IMR-90 (cell line): ENCODE measurements around the gene IGIP. TPM values are rescaled to one million over a fixed set of nuclear protein-coding genes. Genes with fewer than 3 reads are reported as not detected.

ENCODE experiments used
- ATAC-seq: fragments of 200-7000 bp; cut with Tn5 transposase; 2 replicates; pipeline ENCODE4 v1.9.1; 2020; ENCODE audit warnings: low read depth, mild to moderate bottlenecking, moderate library complexity
- BruUV-seq: library from RNA; stranded (reverse); fragments of 400-500 nt; replicated peaks from 2 replicates; lab custom pipeline; 2021; lab: Mats Ljungman, UMichigan
- CTCF ChIA-PET: fragments of 300-600 bp; formaldehyde crosslinking; extraction: SDS; loops from one replicate; lab custom pipeline; 2021; ENCODE audit warnings: antibody characterized with exemption; lab: Yijun Ruan, JAX
- POLR2A ChIA-PET: fragments of 300-600 bp; sonication (Branson Sonifier 250); formaldehyde crosslinking; loops from one replicate; lab custom pipeline; 2022; ENCODE audit warnings: antibody characterized with exemption; ENCODE audit not compliant: unreplicated experiment; lab: Charles Lee
- DNase-seq: peaks from one replicate; pipeline ENCODE4 v3.0.0; 2013
- H2AFZ ChIP-seq: replicated peaks from 2 replicates; pipeline ENCODE3; 2013; ENCODE audit warnings: low read length, mild to moderate bottlenecking; ENCODE audit not compliant: poor library complexity
- H2AK5ac ChIP-seq: 2 replicates; pipeline ENCODE4 v1.6.1; 2013; ENCODE audit warnings: low read depth, low read length, inconsistent platforms
- H2AK9ac ChIP-seq: replicated peaks from 2 replicates; pipeline ENCODE3; 2013; ENCODE audit warnings: mild to moderate bottlenecking, low read depth, low read length, moderate library complexity; ENCODE audit not compliant: poor library complexity
- H2BK120ac ChIP-seq: 2 replicates; pipeline ENCODE4 v1.6.1; 2013; ENCODE audit warnings: low read depth, low read length, inconsistent platforms
- H2BK15ac ChIP-seq: 3 replicates; pipeline ENCODE4 v1.6.1; 2013; ENCODE audit warnings: low read depth, low read length, inconsistent platforms
- H2BK20ac ChIP-seq: 2 replicates; pipeline ENCODE4 v1.6.1; 2013; ENCODE audit warnings: low read depth, mild to moderate bottlenecking, inconsistent platforms, low read length, moderate library complexity
- H2BK5ac ChIP-seq: 2 replicates; pipeline ENCODE4 v1.6.1; 2013; ENCODE audit warnings: mild to moderate bottlenecking, low read depth, low read length, inconsistent platforms; ENCODE audit not compliant: poor library complexity, severe bottlenecking
- H3K14ac ChIP-seq: replicated peaks from 2 replicates; pipeline ENCODE4 v1.6.1; 2013; ENCODE audit warnings: low read depth, low read length, inconsistent platforms
- H3K18ac ChIP-seq: 2 replicates; pipeline ENCODE4 v1.6.1; 2013; ENCODE audit warnings: low read depth, low read length, control low read depth
- H3K23ac ChIP-seq: 2 replicates; pipeline ENCODE4 v1.6.1; 2013; ENCODE audit warnings: low read depth, low read length, inconsistent platforms
- H3K27ac ChIP-seq: 2 replicates; pipeline ENCODE4 v1.5.1; 2013; ENCODE audit warnings: mild to moderate bottlenecking, control low read depth, low read length; ENCODE audit not compliant: insufficient read depth
- H3K27me3 ChIP-seq: 2 replicates; pipeline ENCODE4 v1.6.1; 2013; ENCODE audit warnings: low read length; ENCODE audit not compliant: control insufficient read depth, insufficient read depth
- H3K36me3 ChIP-seq: 2 replicates; pipeline ENCODE4 v1.6.1; 2013; ENCODE audit warnings: low read length, mixed read lengths; ENCODE audit not compliant: control insufficient read depth, insufficient read depth
- H3K4ac ChIP-seq: 2 replicates; pipeline ENCODE4 v1.6.1; 2013; ENCODE audit warnings: low read depth, low read length, inconsistent platforms
- H3K4me1 ChIP-seq: 2 replicates; pipeline ENCODE4 v1.6.1; 2013; ENCODE audit warnings: low read length, mixed read lengths; ENCODE audit not compliant: control insufficient read depth, insufficient read depth
- H3K4me2 ChIP-seq: 2 replicates; pipeline ENCODE4 v1.6.1; 2013; ENCODE audit warnings: low read depth, mild to moderate bottlenecking, control low read depth, low read length, moderate library complexity
- H3K4me3 ChIP-seq: 2 replicates; pipeline ENCODE4 v1.5.1; 2013; ENCODE audit warnings: low read depth, mild to moderate bottlenecking, control low read depth, low read length, moderate library complexity; ENCODE audit not compliant: insufficient read depth
- H3K56ac ChIP-seq: 2 replicates; pipeline ENCODE4 v1.6.1; 2013; ENCODE audit warnings: low read length, inconsistent platforms; ENCODE audit not compliant: insufficient read depth; ENCODE audit errors: extremely low read depth
- H3K79me1 ChIP-seq, 2 experiments: 2 replicates each; pipeline ENCODE4 v1.6.1; 2013; ENCODE audit warnings: low read length in 2 of 2, inconsistent platforms in 1 of 2, low read depth in 1 of 2
- H3K9ac ChIP-seq: 2 replicates; pipeline ENCODE4 v1.6.1; 2013; ENCODE audit warnings: low read depth, low read length, control low read depth
- H3K9me1 ChIP-seq: 2 replicates; pipeline ENCODE4 v1.6.1; 2013; ENCODE audit warnings: low read length, inconsistent platforms; ENCODE audit not compliant: insufficient read depth
- H3K9me3 ChIP-seq: 2 replicates; pipeline ENCODE4 v1.6.1; 2013; ENCODE audit warnings: low read length; ENCODE audit not compliant: control insufficient read depth, insufficient read depth
- H4K20me1 ChIP-seq: 2 replicates; pipeline ENCODE4 v1.6.1; 2013; ENCODE audit warnings: low read length, inconsistent platforms; ENCODE audit not compliant: insufficient read depth
- H4K5ac ChIP-seq: 2 replicates; pipeline ENCODE4 v1.6.1; 2013; ENCODE audit warnings: mild to moderate bottlenecking, low read depth, low read length, control low read depth
- H4K8ac ChIP-seq, 2 experiments: 2 replicates each; pipeline ENCODE4 v1.6.1; 2013; ENCODE audit warnings: low read depth in 2 of 2, low read length in 2 of 2, control low read depth in 1 of 2, inconsistent platforms in 1 of 2
- H4K91ac ChIP-seq: 2 replicates; pipeline ENCODE4 v1.6.1; 2013; ENCODE audit warnings: low read depth, low read length, inconsistent platforms; ENCODE audit not compliant: insufficient read depth
- MAFK ChIP-seq: IDR thresholded peaks from 2 replicates; pipeline ENCODE4 v1.6.1; 2012; ENCODE audit warnings: low read depth, low read length, improper control_type of control experiment
- MAZ ChIP-seq: IDR thresholded peaks from 2 replicates; pipeline ENCODE4 v1.6.1; 2012; ENCODE audit warnings: low read depth, mild to moderate bottlenecking, low read length, improper control_type of control experiment, moderate library complexity, borderline replicate concordance
- WGBS, 2 experiments: methylation state at CpG; one replicate each; pipeline versions ENCODE4 v1.1.5 to v1.1.7; 2013; ENCODE audit warnings: missing lambda C conversion rate in 2 of 2; ENCODE audit not compliant: insufficient read length in 1 of 2; ENCODE audit errors: extremely low coverage in 2 of 2; 5-methylcytosine and 5-hydroxymethylcytosine counted together
- dilution Hi-C: fragments of 300-500 bp; cut with HindIII; formaldehyde crosslinking; loops from one replicate; pipeline ENCODE4 v1.14.3; 2018; ENCODE audit warnings: low sequenced_read_pairs; ENCODE audit not compliant: unreplicated experiment
- in situ Hi-C: fragments of 300-500 bp; cut with MboI; formaldehyde crosslinking; loops from 3 replicates; pipeline ENCODE4 v1.14.3; 2019; ENCODE audit warnings: low sequenced_read_pairs, inconsistent platforms, mixed read lengths
- intact Hi-C: fragments of 100-400 bp; cut with micrococcal nuclease; formaldehyde crosslinking; loops from 2 replicates; pipeline ENCODE4 v1.10.0; 2022
- polyA plus RNA-seq, 3 experiments: library from polyadenylated mRNA; depleted of rRNA; stranded (reverse); fragments of >200 nt; gene quantifications; 2 replicates each; pipeline ENCODE4 v1.2.3, GENCODE V29; 2012; ENCODE audit warnings: low replicate concordance in 1 of 3
- total RNA-seq: library from RNA; depleted of rRNA; stranded (reverse); fragments of >200 nt; gene quantifications from 2 replicates; pipeline ENCODE4 v1.2.3, GENCODE V29; 2012

Gene IGIP
- total and polyA plus RNA-seq, 2 of the 4 experiments (the other 2 are of a cell fraction), result 1.2 to 5.0 TPM

DNA sequence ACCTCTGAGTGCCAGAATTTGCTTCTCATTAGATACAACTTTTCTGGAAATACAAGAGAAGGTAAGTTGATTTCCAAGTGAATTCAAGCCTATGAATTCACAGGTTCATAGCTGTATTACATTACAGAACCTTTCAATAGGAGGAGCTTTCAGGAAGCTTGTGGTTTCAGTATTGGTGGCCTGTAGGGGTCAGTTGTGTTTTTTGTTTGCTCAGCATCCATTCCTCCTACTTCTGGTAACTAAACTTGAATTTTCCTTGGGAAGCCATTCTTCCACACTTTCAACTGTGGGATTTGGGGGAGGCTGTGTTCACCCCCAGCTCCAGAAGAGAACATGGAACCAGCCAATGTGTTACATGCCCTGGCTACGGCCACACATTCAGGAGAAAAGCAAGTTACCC is 43.7 kb downstream of the IGIP start:
- dilution Hi-C loops, result no loop called here
- BruUV-seq, result no TSS peak
- ATAC-seq, result no peak
- POLR2A ChIA-PET, result no interaction called here
- Histone ChIP-seq H4K8ac (no peak overlapping the region), H3K14ac (no peak overlapping the region), H4K91ac (no peak overlapping the region), H4K5ac (no peak overlapping the region), H2AK5ac (no peak overlapping the region), H3K23ac (no peak overlapping the region), H3K79me1 (no peaks in the 10 kb centered on the region), H3K4ac (no peak overlapping the region), H2BK15ac (no peak overlapping the region), H3K56ac (no peak overlapping the region), H3K27me3 (no peaks in the 10 kb centered on the region), H2BK20ac (no peak overlapping the region), H3K4me1 (no peaks in the 10 kb centered on the region), H3K27ac (no peak overlapping the region), H2AK9ac (no peak overlapping the region), H3K18ac (no peak overlapping the region), H3K9ac (no peak overlapping the region), H3K9me1 (0 out of 2 replicates have a peak, but pooled peaks cover 1% of the 10 kb centered on the region), H2BK120ac (no peak overlapping the region), H2AFZ (no peak overlapping the region), H2BK5ac (no peak overlapping the region), H3K36me3 (no peaks in the 10 kb centered on the region), H3K9me3 (no peaks in the 10 kb centered on the region), H4K20me1 (no peaks in the 10 kb centered on the region), H3K4me2 (no peak overlapping the region), H3K4me3 (no peak overlapping the region)
- no peak for DNase-seq
- intact Hi-C loops, result no loop called here
- in situ Hi-C loops, result loop anchor here (5.0 to 10.0 kb wide), 2 partner anchors 97 to 385 kb away; no protein-coding TSS in a partner anchor
- no peak for TF ChIP-seq MAZ
- no peak for TF ChIP-seq MAFK
- CTCF ChIA-PET, result interaction anchor here (1.1 to 1.4 kb wide), 2 partner anchors 75 to 96 kb away, joined by 4 to 6 read pairs; no protein-coding TSS in a partner anchor
- WGBS, 2 experiments, result no CpG with 5 or more reads among the region's 1 CpG
